HEK293 (cell line): ENCODE results near the gene CENPP.

Experiments used
- AEBP2 ChIP-seq: fragments of 450-650 bp; formaldehyde crosslinking; IDR thresholded peaks from 2 replicates; pipeline ENCODE4 v1.5.1; 2016; ENCODE audit warnings: missing biosample characterization, missing genetic modification characterization, borderline replicate concordance
- BCL11A ChIP-seq: fragments of 450-650 bp; formaldehyde crosslinking; IDR thresholded peaks from 2 replicates; pipeline ENCODE4 v1.5.1; 2016; ENCODE audit warnings: low read depth, missing biosample characterization, missing genetic modification characterization
- BCL11B ChIP-seq: fragments of 450-650 bp; formaldehyde crosslinking; IDR thresholded peaks from 2 replicates; pipeline ENCODE4 v1.5.1; 2016; ENCODE audit warnings: low read depth, missing biosample characterization, missing genetic modification characterization
- GLIS1 ChIP-seq: fragments of 450-650 bp; formaldehyde crosslinking; IDR thresholded peaks from 2 replicates; pipeline ENCODE4 v1.5.1; 2016; ENCODE audit warnings: missing biosample characterization, missing genetic modification characterization
- HOXC10 ChIP-seq: sonication (generic); formaldehyde crosslinking; IDR thresholded peaks from 2 replicates; pipeline ENCODE4 v1.8.1; 2023; ENCODE audit warnings: mild to moderate bottlenecking, missing genetic modification reagents
- KLF10 ChIP-seq: fragments of 450-650 bp; IDR thresholded peaks from 2 replicates; pipeline ENCODE4 v1.5.1; 2018; ENCODE audit warnings: missing biosample characterization, mild to moderate bottlenecking, missing genetic modification characterization
- KLF8 ChIP-seq: fragments of 450-650 bp; formaldehyde crosslinking; IDR thresholded peaks from 2 replicates; pipeline ENCODE4 v1.5.1; 2016; ENCODE audit warnings: missing biosample characterization, missing genetic modification characterization
- MZF1 ChIP-seq: fragments of 450-650 bp; formaldehyde crosslinking; IDR thresholded peaks from 2 replicates; pipeline ENCODE4 v1.5.1; 2017; ENCODE audit warnings: missing biosample characterization, missing genetic modification characterization, borderline replicate concordance
- OSR2 ChIP-seq: fragments of 450-650 bp; formaldehyde crosslinking; IDR thresholded peaks from 2 replicates; pipeline ENCODE4 v1.5.1; 2016; ENCODE audit warnings: missing biosample characterization, missing genetic modification characterization
- PBX3 ChIP-seq: sonication (generic); formaldehyde crosslinking; IDR thresholded peaks from 2 replicates; pipeline ENCODE4 v1.8.1; 2022; ENCODE audit warnings: mild to moderate bottlenecking, moderate library complexity, missing genetic modification reagents
- REPIN1 ChIP-seq: fragments of 450-650 bp; formaldehyde crosslinking; IDR thresholded peaks from 2 replicates; pipeline ENCODE4 v1.5.1; 2017; ENCODE audit warnings: missing biosample characterization, missing genetic modification characterization, low read depth
- WT1 ChIP-seq: fragments of 450-650 bp; formaldehyde crosslinking; IDR thresholded peaks from 2 replicates; pipeline ENCODE4 v1.5.1; 2016; ENCODE audit warnings: missing biosample characterization, missing genetic modification characterization
- ZBTB17 ChIP-seq: fragments of 450-650 bp; formaldehyde crosslinking; IDR thresholded peaks from 2 replicates; pipeline ENCODE4 v1.5.1; 2016; ENCODE audit warnings: missing biosample characterization, missing genetic modification characterization
- ZNF16 ChIP-seq: fragments of 450-650 bp; formaldehyde crosslinking; IDR thresholded peaks from 2 replicates; pipeline ENCODE4 v1.5.1; 2016; ENCODE audit warnings: low read depth, missing biosample characterization, missing genetic modification characterization
- ZNF175 ChIP-seq: fragments of 450-650 bp; formaldehyde crosslinking; IDR thresholded peaks from 2 replicates; pipeline ENCODE4 v1.5.1; 2016; ENCODE audit warnings: missing biosample characterization, missing genetic modification characterization
- ZNF26 ChIP-seq: fragments of 450-650 bp; formaldehyde crosslinking; IDR thresholded peaks from 2 replicates; pipeline ENCODE4 v1.5.1; 2016; ENCODE audit warnings: missing biosample characterization, missing genetic modification characterization
- ZNF280C ChIP-seq: fragments of 450-650 bp; formaldehyde crosslinking; IDR thresholded peaks from 2 replicates; pipeline ENCODE4 v1.5.1; 2016; ENCODE audit warnings: missing biosample characterization, missing genetic modification characterization
- ZNF510 ChIP-seq: fragments of 450-650 bp; formaldehyde crosslinking; IDR thresholded peaks from 2 replicates; pipeline ENCODE4 v1.5.1; 2018; ENCODE audit warnings: mild to moderate bottlenecking, missing genetic modification characterization, missing biosample characterization; ENCODE audit not compliant: insufficient replicate concordance
- ZNF544 ChIP-seq: fragments of 450-650 bp; formaldehyde crosslinking; IDR thresholded peaks from 2 replicates; pipeline ENCODE4 v1.5.0; 2017; ENCODE audit warnings: missing biosample characterization, missing genetic modification characterization
- ZNF596 ChIP-seq: fragments of 450-650 bp; IDR thresholded peaks from 2 replicates; pipeline ENCODE4 v1.5.0; 2018; ENCODE audit warnings: missing biosample characterization, mild to moderate bottlenecking, missing genetic modification characterization, moderate library complexity
- ZNF692 ChIP-seq: fragments of 450-650 bp; formaldehyde crosslinking; IDR thresholded peaks from 2 replicates; pipeline ENCODE4 v1.5.1; 2016; ENCODE audit warnings: missing biosample characterization, missing genetic modification characterization
- ZNF830 ChIP-seq: fragments of 450-650 bp; IDR thresholded peaks from 2 replicates; pipeline ENCODE4 v1.5.0; 2018; ENCODE audit warnings: missing biosample characterization, missing genetic modification characterization, low read depth, mild to moderate bottlenecking, moderate library complexity
- TF ChIP-seq, protein P1 (sequence below): fragments of 450-650 bp; formaldehyde crosslinking; IDR thresholded peaks from 2 replicates; pipeline ENCODE4 v1.5.1; 2016; ENCODE audit warnings: missing biosample characterization, missing genetic modification characterization
- TF ChIP-seq, protein P2 (sequence below): fragments of 450-650 bp; formaldehyde crosslinking; IDR thresholded peaks from 2 replicates; pipeline ENCODE4 v1.5.1; 2017; ENCODE audit warnings: missing biosample characterization, missing genetic modification characterization
- TF ChIP-seq, protein P3 (sequence below): fragments of 450-650 bp; formaldehyde crosslinking; IDR thresholded peaks from 2 replicates; pipeline ENCODE4 v1.5.1; 2016; ENCODE audit warnings: missing biosample characterization, missing genetic modification characterization

Gene CENPP

DNA sequence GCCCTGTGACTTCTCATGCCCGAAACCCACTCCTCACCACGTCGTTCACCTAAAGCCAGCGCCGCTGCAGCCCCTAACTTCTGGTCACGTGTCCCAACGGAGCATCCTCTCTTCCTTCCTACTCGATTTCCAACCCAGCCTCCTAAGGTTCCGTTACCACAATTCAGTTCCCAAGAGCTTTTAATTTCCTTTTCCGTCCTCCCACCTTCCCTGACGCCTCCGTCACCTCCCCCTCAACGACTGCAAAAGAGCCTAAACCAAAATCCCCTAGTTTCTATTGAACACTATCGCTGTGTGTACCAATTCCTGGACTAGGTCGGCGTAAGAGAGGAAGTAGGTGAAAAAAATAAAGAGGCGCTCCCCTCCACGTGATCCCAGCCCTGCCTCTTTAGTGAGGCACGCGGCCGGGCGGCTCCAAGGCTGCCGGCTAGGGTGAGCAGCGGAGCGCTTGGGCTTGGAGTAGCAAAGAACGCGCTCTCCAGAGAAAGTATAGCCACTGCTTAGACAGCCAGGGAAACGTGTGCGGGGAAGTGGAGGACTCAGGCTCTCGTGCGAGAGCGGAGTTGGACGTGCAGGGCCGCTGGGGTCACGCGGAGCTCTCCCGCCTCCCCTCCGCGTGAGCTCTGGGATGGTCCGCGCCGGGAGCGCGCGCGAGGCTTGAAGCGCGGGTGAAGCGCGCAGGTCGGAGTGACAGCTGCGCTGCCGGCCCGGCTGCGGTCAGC lies at the start of gene CENPP, which contains the start of gene NOL8 (continued):
- TF ChIP-seq ZNF544 (tag by site-specific recombination) (no peak), ZNF175 (no peak), ZNF16 (tag by site-specific recombination) (peak; percentile 36; the same call in 1 of the 2 replicates), ZBTB17 (tag by site-specific recombination) (peak; percentile 85), ZNF510 (tag by site-specific recombination) (no peak), ZNF26 (tag by site-specific recombination) (no peak), MZF1 (tag by site-specific recombination) (no peak), ZNF280C (tag by site-specific recombination) (no peak), WT1 (0 out of 2 replicates have a peak, but pooled peaks have one; percentile 21), HOXC10 (CRISPR knock-in tag) (no peak), GLIS1 (tag by site-specific recombination) (no peak), KLF10 (peak; percentile 87), ZNF596 (tag by site-specific recombination) (no peak), ZNF692 (tag by site-specific recombination) (peak; percentile 93), AEBP2 (no peak), BCL11B (tag by site-specific recombination) (no peak), OSR2 (no peak; the same call in 1 of the 2 replicates), REPIN1 (tag by site-specific recombination) (peak; percentile 95), ZNF830 (tag by site-specific recombination) (no peak), KLF8 (tag by site-specific recombination) (peak; percentile 95), PBX3 (peak; percentile 59; the same call in 1 of the 2 replicates), BCL11A (no peak)
- TF ChIP-seq, protein P1, sequence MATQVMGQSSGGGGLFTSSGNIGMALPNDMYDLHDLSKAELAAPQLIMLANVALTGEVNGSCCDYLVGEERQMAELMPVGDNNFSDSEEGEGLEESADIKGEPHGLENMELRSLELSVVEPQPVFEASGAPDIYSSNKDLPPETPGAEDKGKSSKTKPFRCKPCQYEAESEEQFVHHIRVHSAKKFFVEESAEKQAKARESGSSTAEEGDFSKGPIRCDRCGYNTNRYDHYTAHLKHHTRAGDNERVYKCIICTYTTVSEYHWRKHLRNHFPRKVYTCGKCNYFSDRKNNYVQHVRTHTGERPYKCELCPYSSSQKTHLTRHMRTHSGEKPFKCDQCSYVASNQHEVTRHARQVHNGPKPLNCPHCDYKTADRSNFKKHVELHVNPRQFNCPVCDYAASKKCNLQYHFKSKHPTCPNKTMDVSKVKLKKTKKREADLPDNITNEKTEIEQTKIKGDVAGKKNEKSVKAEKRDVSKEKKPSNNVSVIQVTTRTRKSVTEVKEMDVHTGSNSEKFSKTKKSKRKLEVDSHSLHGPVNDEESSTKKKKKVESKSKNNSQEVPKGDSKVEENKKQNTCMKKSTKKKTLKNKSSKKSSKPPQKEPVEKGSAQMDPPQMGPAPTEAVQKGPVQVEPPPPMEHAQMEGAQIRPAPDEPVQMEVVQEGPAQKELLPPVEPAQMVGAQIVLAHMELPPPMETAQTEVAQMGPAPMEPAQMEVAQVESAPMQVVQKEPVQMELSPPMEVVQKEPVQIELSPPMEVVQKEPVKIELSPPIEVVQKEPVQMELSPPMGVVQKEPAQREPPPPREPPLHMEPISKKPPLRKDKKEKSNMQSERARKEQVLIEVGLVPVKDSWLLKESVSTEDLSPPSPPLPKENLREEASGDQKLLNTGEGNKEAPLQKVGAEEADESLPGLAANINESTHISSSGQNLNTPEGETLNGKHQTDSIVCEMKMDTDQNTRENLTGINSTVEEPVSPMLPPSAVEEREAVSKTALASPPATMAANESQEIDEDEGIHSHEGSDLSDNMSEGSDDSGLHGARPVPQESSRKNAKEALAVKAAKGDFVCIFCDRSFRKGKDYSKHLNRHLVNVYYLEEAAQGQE (tag by site-specific recombination) = peak; percentile 59; the same call in 1 of the 2 replicates
- TF ChIP-seq, protein P2, sequence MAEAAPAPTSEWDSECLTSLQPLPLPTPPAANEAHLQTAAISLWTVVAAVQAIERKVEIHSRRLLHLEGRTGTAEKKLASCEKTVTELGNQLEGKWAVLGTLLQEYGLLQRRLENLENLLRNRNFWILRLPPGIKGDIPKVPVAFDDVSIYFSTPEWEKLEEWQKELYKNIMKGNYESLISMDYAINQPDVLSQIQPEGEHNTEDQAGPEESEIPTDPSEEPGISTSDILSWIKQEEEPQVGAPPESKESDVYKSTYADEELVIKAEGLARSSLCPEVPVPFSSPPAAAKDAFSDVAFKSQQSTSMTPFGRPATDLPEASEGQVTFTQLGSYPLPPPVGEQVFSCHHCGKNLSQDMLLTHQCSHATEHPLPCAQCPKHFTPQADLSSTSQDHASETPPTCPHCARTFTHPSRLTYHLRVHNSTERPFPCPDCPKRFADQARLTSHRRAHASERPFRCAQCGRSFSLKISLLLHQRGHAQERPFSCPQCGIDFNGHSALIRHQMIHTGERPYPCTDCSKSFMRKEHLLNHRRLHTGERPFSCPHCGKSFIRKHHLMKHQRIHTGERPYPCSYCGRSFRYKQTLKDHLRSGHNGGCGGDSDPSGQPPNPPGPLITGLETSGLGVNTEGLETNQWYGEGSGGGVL = 0 out of 2 replicates have a peak, but pooled peaks have one; percentile 23
- TF ChIP-seq, protein P3, sequence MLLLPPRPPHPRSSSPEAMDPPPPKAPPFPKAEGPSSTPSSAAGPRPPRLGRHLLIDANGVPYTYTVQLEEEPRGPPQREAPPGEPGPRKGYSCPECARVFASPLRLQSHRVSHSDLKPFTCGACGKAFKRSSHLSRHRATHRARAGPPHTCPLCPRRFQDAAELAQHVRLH = peak; percentile 94
